GM18508 (cell line): ENCODE data around the gene B3GALNT2.
"Not testable (repeated sequence)": the region's sequence is repeated elsewhere in the genome, so short reads cannot be mapped to it uniquely, and the experiment has no call there.

Experiments used
- ATAC-seq: cut with Tn5 transposase; IDR thresholded peaks from one replicate; pipeline ENCODE4 v1.9.1; 2021; ENCODE audit warnings: moderate number of reproducible peaks; ENCODE audit not compliant: insufficient read depth, unreplicated experiment

The B3GALNT2 gene

GRCh38 chr1:235504122-235504493 is at the start of gene B3GALNT2:
TSS of gene B3GALNT2 (minus strand) at chr1:235504452. CDS start at chr1:235504252, 200 bp downstream.
- ATAC-seq = peak; percentile 23

- ATAC-seq = no peak
Measured at GRCh38 chr1:235553112-235553551, 48.9 kb upstream of the B3GALNT2 start.

GRCh38 chr1:235552146-235552716 is 48.0 kb upstream of the B3GALNT2 start:
- ATAC-seq = no peak

DNA sequence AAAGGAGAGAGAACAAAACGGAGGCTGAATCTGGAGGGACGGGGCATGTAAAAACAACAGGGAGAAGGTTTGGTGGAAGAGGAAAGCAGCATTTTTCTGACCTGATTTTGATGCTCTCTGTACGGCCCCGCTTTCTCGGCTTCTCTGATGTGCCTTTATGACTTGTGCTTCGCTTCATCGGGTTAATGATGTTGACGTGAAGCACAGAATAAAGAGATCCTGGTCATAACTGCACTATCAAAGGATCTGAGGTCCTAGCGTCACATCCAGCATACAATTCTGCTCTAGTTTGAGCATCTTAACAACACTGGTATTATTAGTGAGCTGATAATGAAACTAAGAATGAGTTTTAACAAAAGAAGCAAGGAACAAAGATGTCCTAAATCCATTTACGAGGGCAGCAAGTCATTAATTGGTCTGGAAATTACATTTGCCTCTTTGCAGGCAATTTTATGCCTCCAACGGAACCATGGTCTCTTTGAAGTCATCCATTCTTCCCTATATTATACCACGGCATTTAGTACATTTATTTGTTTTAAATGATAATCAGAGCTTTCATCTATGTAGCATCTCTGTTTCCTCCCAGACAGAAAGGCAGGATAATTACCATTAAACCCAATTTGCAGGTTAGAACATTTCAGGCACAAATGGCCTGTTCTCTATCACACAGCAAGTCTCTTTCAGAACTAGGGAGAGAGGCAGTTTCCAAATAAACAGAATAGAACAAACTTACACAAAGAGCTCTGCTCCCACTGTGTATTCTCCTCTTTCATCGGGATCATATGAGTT is 45.3 kb upstream of the B3GALNT2 start:
- ATAC-seq = no peak

- ATAC-seq = not testable (repeated sequence)
Measured at GRCh38 chr1:235546369-235547155, 42.3 kb upstream of the B3GALNT2 start.

GRCh38 chr1:235545292-235545930 is 41.2 kb upstream of the B3GALNT2 start:
- no peak for ATAC-seq

GRCh38 chr1:235542845-235543244 is 38.6 kb upstream of the B3GALNT2 start:
- ATAC-seq = not testable (repeated sequence)

DNA sequence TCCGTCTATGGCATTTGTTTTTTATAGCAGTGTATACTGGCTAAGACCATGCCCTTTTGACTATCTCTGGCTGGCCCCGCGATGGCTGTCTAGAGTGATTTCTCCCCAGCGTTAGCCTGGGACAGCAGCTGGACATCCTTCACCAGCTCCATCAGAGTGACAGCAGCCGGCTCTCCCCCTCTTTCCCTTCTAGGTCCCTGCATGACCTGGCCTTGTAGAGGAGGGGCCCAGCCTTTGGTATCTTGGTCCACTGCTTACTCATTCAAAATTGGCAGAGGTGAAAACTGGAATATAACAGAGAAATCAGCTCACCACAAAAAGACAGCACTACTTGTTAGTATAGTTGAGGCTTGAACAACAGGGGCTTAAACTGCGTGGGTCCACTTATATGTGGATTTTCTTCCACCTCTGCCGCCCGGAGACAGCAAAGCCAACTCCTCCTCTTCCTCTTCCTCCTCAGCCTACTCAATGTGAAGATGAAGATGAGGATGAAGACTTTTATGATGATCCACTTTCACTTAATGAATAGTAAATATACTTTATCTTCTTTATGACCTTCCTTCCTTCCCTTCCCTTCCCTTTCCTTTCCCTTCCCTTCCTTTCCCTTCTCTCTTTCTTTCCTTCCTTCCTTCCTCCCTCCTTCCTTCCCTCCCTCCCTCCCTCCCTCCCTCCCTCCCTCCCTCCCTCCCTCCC is 29.4 kb upstream of the B3GALNT2 start:
- ATAC-seq = no peak

GRCh38 chr1:235532360-235532759 is 28.1 kb upstream of the B3GALNT2 start:
- ATAC-seq = no peak

DNA sequence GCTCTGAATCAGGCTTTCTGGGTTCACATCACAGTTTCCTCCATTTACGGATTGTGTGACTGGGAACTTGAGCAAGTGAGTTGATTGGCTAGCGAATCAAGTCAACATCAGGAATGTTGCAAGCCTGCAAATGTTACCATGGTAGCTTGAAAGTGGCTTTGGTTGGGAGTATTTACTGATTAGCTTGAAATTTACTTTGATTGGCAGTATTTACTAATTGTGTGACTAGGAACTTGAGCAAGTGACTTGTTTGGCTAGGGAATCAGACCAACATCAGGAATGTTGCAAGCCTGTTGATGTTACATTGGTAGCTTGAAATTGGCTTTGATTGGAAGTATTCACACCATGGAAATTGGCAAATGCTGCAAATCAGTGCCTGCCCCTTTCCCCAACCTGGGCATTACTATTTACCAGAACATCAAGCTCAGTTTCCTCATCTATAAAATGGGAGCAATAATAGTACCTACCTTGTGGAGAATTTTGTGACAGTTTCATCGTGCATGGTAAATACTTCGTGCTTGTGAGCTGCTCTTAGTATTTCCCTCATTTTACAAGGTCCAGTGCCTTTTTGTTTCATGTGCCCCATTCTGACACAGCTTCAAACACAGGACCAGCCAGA is 23.1 kb upstream of the B3GALNT2 start:
- no peak for ATAC-seq

DNA sequence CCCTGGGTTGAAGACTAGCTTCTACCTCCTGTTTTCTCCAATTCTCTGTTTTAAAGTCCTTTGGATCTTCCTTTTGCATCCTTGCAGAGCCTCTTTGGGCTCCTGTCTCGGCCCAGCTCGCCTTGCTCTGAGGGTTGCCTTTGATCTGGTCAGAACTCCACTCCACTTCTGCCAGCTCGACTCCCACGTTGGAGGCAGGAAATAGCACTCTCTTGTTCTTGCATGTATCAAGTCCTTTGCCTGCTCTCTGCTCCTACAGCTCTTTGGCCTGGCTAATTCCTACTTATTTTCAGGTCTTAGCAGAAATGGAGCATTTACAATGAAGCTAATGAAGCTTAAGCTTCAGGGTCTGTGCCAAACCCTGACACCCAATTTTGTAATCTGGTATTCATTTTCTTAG is 21.1 kb upstream of the B3GALNT2 start:
- ATAC-seq = no peak

DNA sequence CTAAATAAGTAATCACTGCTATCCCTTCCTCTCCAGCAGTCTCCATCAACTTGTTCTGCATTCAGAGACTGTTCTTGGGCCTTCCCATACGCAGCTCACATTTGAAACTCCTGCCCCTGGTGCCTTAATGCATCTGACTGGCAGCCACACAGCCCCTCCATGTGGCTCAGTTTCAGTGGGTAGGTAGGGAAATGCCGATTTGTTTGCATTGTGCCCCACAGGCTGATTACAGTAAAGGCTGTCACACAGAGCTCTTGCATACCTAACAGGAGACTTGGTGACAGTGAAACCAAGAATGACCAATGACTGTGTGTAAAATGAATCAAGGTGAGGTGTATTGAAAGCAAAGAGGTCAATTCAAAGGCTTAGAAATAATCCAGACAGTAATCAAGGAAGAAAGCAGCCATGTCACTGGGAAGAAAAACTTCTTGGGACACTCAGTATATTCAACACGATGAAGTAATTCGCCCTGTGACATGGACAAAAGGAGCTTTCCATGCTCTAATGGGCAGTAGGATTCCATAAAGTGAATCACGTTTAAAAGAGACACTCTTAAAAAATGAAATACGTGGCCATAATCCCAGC is 12.7 kb upstream of the B3GALNT2 start:
- ATAC-seq = no peak

GRCh38 chr1:235515844-235516512 is 11.7 kb upstream of the B3GALNT2 start:
- no peak for ATAC-seq

DNA sequence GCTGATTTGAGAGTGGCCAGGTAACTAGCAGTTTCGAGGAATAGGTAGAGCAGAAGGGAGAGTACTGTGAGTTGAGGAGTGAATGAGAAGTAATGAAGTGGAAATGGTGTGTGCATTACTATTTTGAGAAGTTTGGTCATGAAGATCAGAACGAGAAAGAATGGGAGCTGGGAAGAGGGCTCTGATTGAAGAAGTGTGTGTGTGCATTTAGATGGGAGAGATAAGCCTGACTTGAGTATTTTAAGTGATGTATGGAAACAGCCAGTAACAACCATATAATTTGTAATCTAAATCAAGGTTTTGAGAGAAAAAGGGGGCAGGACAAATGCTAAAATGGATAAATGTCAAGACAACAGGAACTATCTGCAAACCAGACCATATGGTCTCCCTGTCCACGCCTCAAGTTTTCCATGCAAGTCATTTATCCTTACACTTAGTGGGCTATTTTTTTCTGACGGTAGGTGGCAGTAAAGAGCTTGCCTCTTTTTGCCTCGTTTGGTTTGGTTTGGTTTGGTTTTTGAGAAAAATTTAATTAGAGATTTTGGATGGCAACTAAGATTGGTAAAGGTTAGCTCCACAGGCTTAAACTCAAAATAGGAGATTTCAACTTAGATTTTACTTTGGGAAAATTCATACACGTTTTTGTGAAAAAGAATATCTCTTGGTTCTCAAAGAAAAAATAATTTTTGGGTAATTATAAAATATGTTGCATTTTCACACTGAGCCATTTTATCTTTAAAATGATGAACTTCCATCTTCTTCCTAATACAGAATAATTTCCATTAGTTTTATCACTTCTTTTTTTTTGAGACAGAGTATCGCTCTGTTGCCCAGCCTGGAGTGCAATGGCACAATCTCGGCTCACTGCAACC is 9.5 kb upstream of the B3GALNT2 start:
- ATAC-seq = no peak

DNA sequence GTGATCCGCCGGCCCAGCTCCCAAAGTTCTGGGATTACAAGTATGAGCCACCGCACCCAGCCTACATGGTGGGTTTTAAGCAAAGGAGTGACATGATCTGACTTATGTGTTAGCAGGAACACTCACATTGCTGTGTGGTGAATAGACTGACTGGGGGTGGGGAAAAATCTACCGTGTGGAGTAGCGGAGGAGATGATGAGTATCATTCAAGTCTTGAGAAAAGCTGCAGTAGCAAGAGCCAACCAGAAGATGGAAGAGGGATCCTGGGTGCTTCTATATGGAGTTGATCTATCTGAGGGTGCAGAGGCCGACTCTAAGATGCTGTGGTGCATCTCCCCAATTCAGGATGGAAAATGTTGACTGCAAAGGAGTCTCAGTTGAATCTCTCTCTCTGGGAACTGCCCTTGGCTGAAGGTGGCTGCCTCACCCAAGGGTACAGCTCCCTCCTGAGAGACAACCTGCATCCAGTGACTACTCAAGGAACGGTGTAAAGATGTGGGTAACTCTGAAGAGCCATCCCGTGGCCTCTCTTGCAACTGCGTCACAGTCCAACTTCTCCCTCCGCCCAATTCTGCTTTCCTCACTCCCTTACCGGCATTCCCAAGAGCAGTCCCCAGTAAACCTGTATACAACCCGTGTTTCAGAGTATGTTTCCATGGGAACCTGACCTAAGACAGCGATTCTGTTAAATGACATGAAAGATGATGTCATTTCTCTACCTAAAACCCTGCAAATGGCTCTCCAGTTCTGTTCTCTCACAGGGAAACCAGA is 7.4 kb upstream of the B3GALNT2 start:
- ATAC-seq = no peak

- ATAC-seq = no peak
Measured at GRCh38 chr1:235510823-235511222, 6.6 kb upstream of the B3GALNT2 start.

DNA sequence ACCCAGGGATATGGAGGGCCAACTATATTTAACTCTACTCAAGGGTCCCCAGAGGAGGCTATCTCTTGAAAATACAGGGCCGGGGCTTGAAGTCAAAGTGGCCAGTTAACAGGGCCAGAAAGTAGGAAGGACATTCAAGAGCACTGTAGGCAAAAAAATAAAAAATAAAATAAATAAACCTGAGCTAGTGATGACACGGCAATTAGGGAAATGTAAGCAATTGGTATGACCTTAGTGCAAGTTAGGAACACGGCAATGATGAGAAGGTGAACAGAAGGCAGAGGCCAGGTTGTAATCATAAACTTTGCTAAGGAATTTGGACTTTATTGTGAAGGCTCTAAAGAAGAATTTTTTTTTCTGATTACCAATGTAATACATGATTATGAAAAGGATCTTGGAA is 3.4 kb upstream of the B3GALNT2 start:
- ATAC-seq = no peak
